ENCODE results near the gene CCDC152. TPM values are rescaled to one million over a fixed set of nuclear protein-coding genes. Genes with fewer than 3 reads are reported as not detected.

CCDC152 gene
- total and polyA plus RNA-seq, 4 donors = 0.65 to 1.8 (median 1.1) TPM

DNA sequence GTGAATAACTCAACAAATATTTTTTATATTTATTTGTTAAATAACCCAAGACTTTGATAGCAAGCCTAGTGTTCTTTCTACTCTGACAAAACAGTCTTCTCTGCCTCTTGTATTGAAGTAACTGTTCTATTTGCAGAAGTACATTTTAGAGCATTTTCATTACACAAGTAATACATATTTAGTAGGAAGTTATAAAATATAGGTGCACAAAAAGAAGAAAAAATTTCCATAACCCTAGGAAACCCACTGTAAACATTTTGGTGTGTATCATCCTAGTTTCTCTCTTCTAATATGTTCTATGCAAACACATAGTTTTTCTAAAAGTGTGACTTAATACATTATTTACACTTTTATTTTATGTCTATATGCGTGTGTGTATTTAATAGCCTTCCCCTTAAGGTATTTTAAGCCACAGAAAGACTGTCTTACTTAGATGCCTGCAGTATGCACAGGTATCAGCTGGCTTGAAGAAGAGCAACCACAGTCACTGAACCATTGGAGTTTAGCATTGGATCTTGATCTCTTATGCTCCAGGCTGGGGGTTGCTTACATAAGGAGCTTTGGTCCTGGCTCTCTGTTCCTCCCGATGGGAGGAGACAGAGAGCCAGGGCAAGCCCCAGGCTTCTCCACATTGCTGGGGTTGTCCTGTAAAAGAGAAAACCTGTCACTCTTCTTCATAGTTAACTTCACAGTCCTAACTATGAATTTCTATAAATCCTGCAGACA, 51.3 kb downstream of the CCDC152 start:
- peaks cover 0 to 43% (median 25%) of the 10 kb centered on the region in 4 donors for H3K36me3 ChIP-seq (ENCODE audit: control insufficient read depth in 4 of 4, insufficient read depth in 4 of 4, low read length in 4 of 4)
- H3K9ac ChIP-seq (ENCODE audit: insufficient read depth in 1 of 2, low read length in 2 of 2) = peak overlapping the region in 1 of 2 donors; percentile 24
- no peaks in the 10 kb centered on the region for H3K9me3 ChIP-seq (ENCODE audit: control insufficient read depth in 4 of 4, insufficient read depth in 3 of 4, low read length in 3 of 4)
- TF ChIP-seq, protein P1, sequence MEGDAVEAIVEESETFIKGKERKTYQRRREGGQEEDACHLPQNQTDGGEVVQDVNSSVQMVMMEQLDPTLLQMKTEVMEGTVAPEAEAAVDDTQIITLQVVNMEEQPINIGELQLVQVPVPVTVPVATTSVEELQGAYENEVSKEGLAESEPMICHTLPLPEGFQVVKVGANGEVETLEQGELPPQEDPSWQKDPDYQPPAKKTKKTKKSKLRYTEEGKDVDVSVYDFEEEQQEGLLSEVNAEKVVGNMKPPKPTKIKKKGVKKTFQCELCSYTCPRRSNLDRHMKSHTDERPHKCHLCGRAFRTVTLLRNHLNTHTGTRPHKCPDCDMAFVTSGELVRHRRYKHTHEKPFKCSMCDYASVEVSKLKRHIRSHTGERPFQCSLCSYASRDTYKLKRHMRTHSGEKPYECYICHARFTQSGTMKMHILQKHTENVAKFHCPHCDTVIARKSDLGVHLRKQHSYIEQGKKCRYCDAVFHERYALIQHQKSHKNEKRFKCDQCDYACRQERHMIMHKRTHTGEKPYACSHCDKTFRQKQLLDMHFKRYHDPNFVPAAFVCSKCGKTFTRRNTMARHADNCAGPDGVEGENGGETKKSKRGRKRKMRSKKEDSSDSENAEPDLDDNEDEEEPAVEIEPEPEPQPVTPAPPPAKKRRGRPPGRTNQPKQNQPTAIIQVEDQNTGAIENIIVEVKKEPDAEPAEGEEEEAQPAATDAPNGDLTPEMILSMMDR (IDR thresholded peaks at IDR 0.05; ENCODE audit: control extremely low read depth, extremely low read depth) = no peak
- 47 to 78% methylated on average over 2 of the region's 2 CpGs for WGBS, 2 donors
- ATAC-seq (ENCODE audit: insufficient read depth, low FRiP score) (no peak), DNase-seq (no peak)
- H3K4me1 ChIP-seq (ENCODE audit: control insufficient read depth in 5 of 5, insufficient read depth in 5 of 5, low read length in 5 of 5) = peaks cover 0 to 30% (median 2%) of the 10 kb centered on the region in 5 donors
- H3K27ac ChIP-seq (ENCODE audit: low read depth in 1 of 2, low read length in 1 of 2) = no peak overlapping the region
- H3K27me3 ChIP-seq (ENCODE audit: control insufficient read depth in 3 of 3, insufficient read depth in 3 of 3, low read length in 2 of 3) = no peaks in the 10 kb centered on the region
- no peak overlapping the region for H3K4me3 ChIP-seq

DNA sequence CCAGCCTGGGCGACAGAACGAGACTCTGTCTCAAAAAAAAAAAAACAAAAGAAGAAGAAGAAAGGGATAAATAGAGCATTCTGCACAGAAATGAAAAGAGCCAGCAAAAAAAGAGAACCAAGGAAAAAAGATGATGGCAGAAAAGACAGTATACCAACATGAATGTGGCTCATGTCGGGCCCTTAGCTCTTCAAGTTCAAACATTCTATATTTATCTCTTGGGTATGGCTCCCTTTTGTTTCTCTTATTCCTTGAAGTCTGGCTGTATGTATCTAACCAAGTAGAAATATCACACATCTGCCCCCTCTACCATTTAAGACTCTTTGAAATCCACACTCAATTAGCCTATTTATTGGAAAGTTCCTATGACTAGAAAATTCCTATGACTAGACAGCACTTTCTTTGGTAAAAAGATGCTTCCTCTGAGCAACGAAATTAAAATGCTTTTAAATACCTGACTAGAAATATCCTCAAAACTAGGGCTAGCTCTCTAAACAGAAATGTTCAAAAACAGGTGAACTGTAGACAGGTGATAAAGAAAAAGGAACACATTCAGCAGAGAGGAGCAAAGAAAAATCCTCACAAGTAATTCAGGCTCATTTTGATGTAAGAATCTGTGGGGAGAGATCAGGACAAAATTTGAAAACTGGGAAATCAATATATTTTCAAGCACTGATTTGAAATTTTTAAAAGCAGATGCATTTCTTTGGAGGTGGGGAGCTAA, 52.4 kb downstream of the CCDC152 start:
- Histone ChIP-seq H3K27ac (ENCODE audit: low read depth in 1 of 2, low read length in 1 of 2) (peak overlapping the region in 1 of 2 donors; percentile 33), H3K27me3 (ENCODE audit: control insufficient read depth in 3 of 3, insufficient read depth in 3 of 3, low read length in 2 of 3) (no peaks in the 10 kb centered on the region), H3K9me3 (ENCODE audit: control insufficient read depth in 4 of 4, insufficient read depth in 3 of 4, low read length in 3 of 4) (no peaks in the 10 kb centered on the region), H3K9ac (ENCODE audit: insufficient read depth in 1 of 2, low read length in 2 of 2) (peak overlapping the region; percentile 33 to 99), H3K36me3 (ENCODE audit: control insufficient read depth in 4 of 4, insufficient read depth in 4 of 4, low read length in 4 of 4) (peaks cover 0 to 36% (median 20%) of the 10 kb centered on the region in 4 donors), H3K4me1 (ENCODE audit: control insufficient read depth in 5 of 5, insufficient read depth in 5 of 5, low read length in 5 of 5) (peaks cover 0 to 32% (median 2%) of the 10 kb centered on the region in 5 donors), H3K4me3 (no peak overlapping the region)
- no peak for DNase-seq
- TF ChIP-seq, protein P1 (IDR thresholded peaks at IDR 0.05; ENCODE audit: control extremely low read depth, extremely low read depth) = no peak
- 65 to 77% methylated on average over 4 of the region's 4 CpGs for WGBS, 2 donors
- no peak for ATAC-seq (ENCODE audit: insufficient read depth, low FRiP score)

DNA sequence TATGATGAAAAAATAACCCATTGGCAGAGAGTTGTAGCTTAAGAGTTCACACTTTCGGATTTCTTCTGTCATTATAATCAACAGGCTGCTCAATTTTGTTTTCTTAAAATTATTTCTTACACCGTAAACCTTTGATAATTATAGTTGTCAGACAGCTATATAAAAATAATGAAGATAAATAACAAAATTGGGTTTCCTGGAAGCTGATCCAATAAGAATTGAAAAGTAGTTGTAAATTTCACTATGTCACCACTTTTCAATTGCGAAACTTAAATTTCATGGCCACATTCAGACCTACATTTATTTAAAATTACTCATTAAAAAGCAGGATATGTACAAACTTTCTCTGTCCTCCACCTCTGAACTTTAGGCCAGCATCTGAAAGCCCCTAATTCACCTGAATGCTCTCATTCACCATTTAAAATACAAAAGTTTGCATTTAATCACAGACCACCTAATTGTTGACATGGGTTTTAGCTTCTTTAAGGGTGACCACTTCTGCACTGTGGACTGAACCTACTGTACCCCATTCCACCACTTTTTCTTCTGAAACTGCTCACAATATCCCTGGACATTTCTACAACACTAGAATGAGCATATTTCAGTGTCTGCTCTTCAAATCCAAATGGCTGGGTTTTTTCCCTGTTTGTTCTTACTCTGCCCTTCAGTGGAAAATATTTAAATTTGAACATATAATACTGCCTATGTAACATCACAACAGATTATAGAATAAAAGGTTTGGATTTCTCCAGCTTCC, 54.4 kb downstream of the CCDC152 start:
- 31 to 60% methylated on average over 3 of the region's 3 CpGs for WGBS, 2 donors
- Histone ChIP-seq H3K9ac (ENCODE audit: insufficient read depth in 1 of 2, low read length in 2 of 2) (peak overlapping the region; percentile 30 to 99), H3K27me3 (ENCODE audit: control insufficient read depth in 3 of 3, insufficient read depth in 3 of 3, low read length in 2 of 3) (no peaks in the 10 kb centered on the region), H3K27ac (ENCODE audit: low read depth in 1 of 2, low read length in 1 of 2) (peak overlapping the region in 1 of 2 donors; percentile 94), H3K36me3 (ENCODE audit: control insufficient read depth in 4 of 4, insufficient read depth in 4 of 4, low read length in 4 of 4) (peaks cover 0 to 20% (median 12%) of the 10 kb centered on the region in 4 donors), H3K9me3 (ENCODE audit: control insufficient read depth in 4 of 4, insufficient read depth in 3 of 4, low read length in 3 of 4) (no peaks in the 10 kb centered on the region), H3K4me3 (peak overlapping the region; percentile 57), H3K4me1 (ENCODE audit: control insufficient read depth in 5 of 5, insufficient read depth in 5 of 5, low read length in 5 of 5) (peaks cover 0 to 28% (median 2%) of the 10 kb centered on the region in 5 donors)
- ATAC-seq (ENCODE audit: insufficient read depth, low FRiP score) (no peak), DNase-seq (peak in 2 of 3 donors; percentile 50 to 58)
- TF ChIP-seq, protein P1 (IDR thresholded peaks at IDR 0.05; ENCODE audit: control extremely low read depth, extremely low read depth) = no peak
